Anterior cingulate cortex (tissue), 58 donors: ENCODE results near the gene COL25A1.

Experiments used
- DNase-seq, 58 donors: peaks; one replicate each; lab custom pipeline; 2025; lab: John Stamatoyannopoulos, UW

COL25A1 gene

GRCh38 chr4:108794136-108794535 lies 508.3 kb downstream of the COL25A1 start:
- peak in 1 of 58 donors; percentile 2 for DNase-seq

GRCh38 chr4:108793415-108793814 lies 509.0 kb downstream of the COL25A1 start:
- DNase-seq = no peak

- DNase-seq = no peak
Measured at GRCh38 chr4:108788731-108789130, 513.7 kb downstream of the COL25A1 start.

- no peak for DNase-seq
Measured at GRCh38 chr4:108787724-108788123, 514.7 kb downstream of the COL25A1 start.

GRCh38 chr4:108787106-108787505 lies 515.4 kb downstream of the COL25A1 start:
- no peak for DNase-seq

- DNase-seq = no peak
Measured at GRCh38 chr4:108786351-108786750, 516.1 kb downstream of the COL25A1 start.

GRCh38 chr4:108783665-108784463 lies 518.6 kb downstream of the COL25A1 start:
- DNase-seq = no peak

GRCh38 chr4:108779958-108780357 lies 522.5 kb downstream of the COL25A1 start:
- no peak for DNase-seq

- no peak for DNase-seq
Measured at GRCh38 chr4:108777388-108777787, 525.1 kb downstream of the COL25A1 start.

GRCh38 chr4:108775921-108776320 lies 526.5 kb downstream of the COL25A1 start:
- DNase-seq = no peak

GRCh38 chr4:108774809-108775530 lies 527.5 kb downstream of the COL25A1 start:
- peak in 50 of 58 donors; percentile 1 to 78 (median 42) for DNase-seq

GRCh38 chr4:108772402-108772801 lies 530.1 kb downstream of the COL25A1 start:
- no peak for DNase-seq

GRCh38 chr4:108766058-108766457 lies 536.4 kb downstream of the COL25A1 start:
- DNase-seq = no peak

GRCh38 chr4:108763986-108764385 lies 538.5 kb downstream of the COL25A1 start:
- no peak for DNase-seq

- DNase-seq = no peak
Measured at GRCh38 chr4:108763226-108763593, 539.2 kb downstream of the COL25A1 start.

GRCh38 chr4:108762559-108763225 lies 539.8 kb downstream of the COL25A1 start, which contains the start of gene ETNPPL:
TSS of gene ETNPPL (minus strand) at chr4:108763053. CDS start at chr4:108762898, 155 bp downstream.
- DNase-seq = peak in 53 of 58 donors; percentile 4 to 81 (median 48)
